ENCODE data around the gene MAP3K13. TPM values are rescaled to one million over a fixed set of nuclear protein-coding genes. Genes with fewer than 3 reads are reported as not detected.

MAP3K13 gene
- total and polyA plus RNA-seq, 2 of the 13 experiments (the other 11 are each of a cell fraction or from before 2014, with no cell fraction given): 24.2 to 26.5 TPM

DNA sequence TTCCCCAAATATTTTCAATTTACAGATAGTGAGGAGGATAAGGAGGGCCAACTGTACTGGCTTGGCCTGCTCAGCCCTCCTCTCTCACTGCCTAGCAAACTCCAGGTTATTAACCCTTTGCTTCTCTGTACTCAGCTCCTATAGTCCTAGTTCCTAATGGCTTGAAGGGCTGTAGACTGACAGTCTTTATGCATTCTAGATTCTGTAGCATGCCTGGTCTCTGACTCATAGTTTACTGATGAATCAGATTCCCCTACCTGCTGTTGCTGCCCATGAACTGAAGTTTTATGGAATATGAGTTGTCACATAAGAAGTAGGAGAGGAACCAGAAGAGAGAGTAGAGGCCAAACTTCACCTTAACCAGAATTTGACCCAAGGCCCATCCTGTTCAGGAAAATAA, 27.1 kb upstream of the MAP3K13 start (continued):
- peak; percentile 55; the same call in 1 of the 2 replicates for TF ChIP-seq PAXIP1 (CRISPR knock-in tag; conservative IDR thresholded peaks at IDR 0.05)
- peak; percentile 89 for TF ChIP-seq JUNB (CRISPR knock-in tag; IDR thresholded peaks at IDR 0.05; ENCODE audit: borderline replicate concordance)
- peak; percentile 58; the same call in 1 of the 2 replicates for TF ChIP-seq HDAC2 (CRISPR knock-in tag; IDR thresholded peaks at IDR 0.05)
- peak; percentile 33; the same call in 1 of the 2 replicates for TF ChIP-seq BCL6 (CRISPR knock-in tag; IDR thresholded peaks at IDR 0.05)
- no peak for TF ChIP-seq ZNF280B (CRISPR knock-in tag; IDR thresholded peaks at IDR 0.05; ENCODE audit: borderline replicate concordance)
- 0 out of 2 replicates have a peak, but pooled peaks have one; percentile 28 for TF ChIP-seq PPARG (CRISPR knock-in tag; conservative IDR thresholded peaks at IDR 0.05)
- no peak for TF ChIP-seq MED8 (CRISPR knock-in tag; IDR thresholded peaks at IDR 0.05; ENCODE audit: insufficient replicate concordance)
- no peak for TF ChIP-seq GLI4 (CRISPR knock-in tag; IDR thresholded peaks at IDR 0.05; ENCODE audit: borderline replicate concordance)
- peak; percentile 34; the same call in 1 of the 2 replicates for TF ChIP-seq MEIS1 (CRISPR knock-in tag; IDR thresholded peaks at IDR 0.05; ENCODE audit: borderline replicate concordance)
- TF ChIP-seq ZBTB26 (CRISPR knock-in tag; IDR thresholded peaks at IDR 0.05; ENCODE audit: borderline replicate concordance): peak; percentile 74
- TF ChIP-seq DPF2 (CRISPR knock-in tag; IDR thresholded peaks at IDR 0.05; ENCODE audit: borderline replicate concordance, low read depth): peak; percentile 40; the same call in 1 of the 2 replicates
- TF ChIP-seq, protein P1, sequence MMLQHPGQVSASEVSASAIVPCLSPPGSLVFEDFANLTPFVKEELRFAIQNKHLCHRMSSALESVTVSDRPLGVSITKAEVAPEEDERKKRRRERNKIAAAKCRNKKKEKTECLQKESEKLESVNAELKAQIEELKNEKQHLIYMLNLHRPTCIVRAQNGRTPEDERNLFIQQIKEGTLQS (CRISPR knock-in tag; IDR thresholded peaks at IDR 0.05): peak; percentile 83; the same call in 1 of the 2 replicates
- 0 out of 2 replicates have a peak, but pooled peaks have one; percentile 25 for TF ChIP-seq PBX2 (CRISPR knock-in tag; IDR thresholded peaks at IDR 0.05)
- TF ChIP-seq SKI (IDR thresholded peaks at IDR 0.05; ENCODE audit: partially characterized antibody): no peak
- TF ChIP-seq NFE2 (CRISPR knock-in tag; IDR thresholded peaks at IDR 0.05): no peak
- TF ChIP-seq SOX5 (CRISPR knock-in tag; IDR thresholded peaks at IDR 0.05; ENCODE audit: borderline replicate concordance): peak; percentile 36; the same call in 1 of the 2 replicates
- TF ChIP-seq ZGPAT (CRISPR knock-in tag; IDR thresholded peaks at IDR 0.05): peak; percentile 44; the same call in 1 of the 2 replicates

Data from HepG2 (cell line).